Ovary (tissue), 9 donors: ENCODE measurements around the gene ZBTB24. TPM values are rescaled to one million over a fixed set of nuclear protein-coding genes. Genes with fewer than 3 reads are reported as not detected.

Experiments used
- DNase-seq, 5 donors: peaks; one replicate each; pipeline ENCODE4 v3.0.0-alpha.2; 2019 to 2020
- H3K27ac ChIP-seq, 2 donors: fragments of 200-600 bp; one replicate each; pipeline versions ENCODE4 v1.5.1 to v1.8.0; 2019 to 2022
- H3K27me3 ChIP-seq: fragments of 200-600 bp; one replicate; pipeline ENCODE4 v1.8.0; 2022
- H3K36me3 ChIP-seq: fragments of 200-600 bp; sonication (generic); one replicate; pipeline ENCODE4 v1.5.1; 2019
- H3K4me1 ChIP-seq: one replicate; pipeline ENCODE4 v1.8.1; 2013; ENCODE audit warnings: mild to moderate bottlenecking, moderate library complexity; ENCODE audit not compliant: insufficient read depth
- H3K4me3 ChIP-seq: fragments of 200-600 bp; sonication (generic); one replicate; pipeline ENCODE4 v1.5.1; 2017
- H3K9me3 ChIP-seq, 2 donors: fragments of 200-600 bp in 1 of 2; sonication (generic) in 1 of 2; one replicate each; pipeline versions ENCODE4 v1.5.1 to v1.8.1; 2013 to 2019; ENCODE audit warnings: mild to moderate bottlenecking in 1 of 2, moderate library complexity in 1 of 2
- EP300 ChIP-seq: sonication (generic); formaldehyde crosslinking; IDR thresholded peaks from one replicate; pipeline ENCODE4 v1.6.1; 2017; ENCODE audit warnings: antibody characterized with exemption
- POLR2A ChIP-seq: fragments of 450-650 bp; IDR thresholded peaks from one replicate; pipeline ENCODE4 v1.6.1; 2017; ENCODE audit warnings: antibody characterized with exemption, mild to moderate bottlenecking, moderate library complexity
- WGBS, 3 donors: extraction: QIAGEN DNeasy Blood & Tissue Kit in 1 of 3; methylation state at CpG; one replicate each; pipeline versions ENCODE4 v1.1.5 to v1.1.7; 2013 to 2017; 5-methylcytosine and 5-hydroxymethylcytosine counted together
- intact Hi-C, 4 donors: fragments of 100-400 bp; cut with DNase I; formaldehyde crosslinking; loops; one replicate each; pipeline versions ENCODE4 v1.11.0 to v1.15.1; 2022 to 2023
- polyA plus RNA-seq, 2 donors: library from polyadenylated mRNA; stranded (reverse); fragments of 200-250 nt in 1 of 2; fragments of 350-450 nt in 1 of 2; fragmentation: Illumina TruSeq in 1 of 2; extraction: RNeasy Lipid Tissue Mini Kit (QIAGEN cat#74804) in 1 of 2; gene quantifications; one replicate each; pipeline ENCODE4 v1.2.3, GENCODE V29; 2013 to 2014
- total RNA-seq, 7 donors: library from RNA; depleted of rRNA in 2 of 7; stranded (reverse); fragments of >200 nt in 2 of 7; fragmentation: NEBNext Ultra II Directional in 3 of 7; extraction: Animal tissue kit (Norgen Biotek cat#: 25700) in 3 of 7; gene quantifications; one replicate each; pipeline versions ENCODE4 v1.1.0 to v1.2.4, GENCODE V29; 2016 to 2023
- TF ChIP-seq, protein P1 (sequence below), 3 donors: fragments of 450-650 bp in 2 of 3; fragments of 200-600 bp in 1 of 3; IDR thresholded peaks; one replicate each; pipeline versions ENCODE4 v1.5.1 to v1.8.0; 2016 to 2022; ENCODE audit warnings: antibody characterized with exemption in 3 of 3, mild to moderate bottlenecking in 1 of 3
- donor health status: DM: no; HTN: no; CAD: no; lungs with moderate emphysema.
- donor health status: DM: no; HTN: no; CAD: no.
- donor health status: Bipolar disorder and iron deficiency.
- donor health status: DM: yes; HTN: yes; CAD: no.
- donor health status: DM: no; HTN: no; CAD: no.
- donor health status: DM: yes; HTN: yes; CAD: no.

The ZBTB24 gene
- total and polyA plus RNA-seq, 9 donors = 3.5 to 10.2 (median 6.2) TPM

DNA sequence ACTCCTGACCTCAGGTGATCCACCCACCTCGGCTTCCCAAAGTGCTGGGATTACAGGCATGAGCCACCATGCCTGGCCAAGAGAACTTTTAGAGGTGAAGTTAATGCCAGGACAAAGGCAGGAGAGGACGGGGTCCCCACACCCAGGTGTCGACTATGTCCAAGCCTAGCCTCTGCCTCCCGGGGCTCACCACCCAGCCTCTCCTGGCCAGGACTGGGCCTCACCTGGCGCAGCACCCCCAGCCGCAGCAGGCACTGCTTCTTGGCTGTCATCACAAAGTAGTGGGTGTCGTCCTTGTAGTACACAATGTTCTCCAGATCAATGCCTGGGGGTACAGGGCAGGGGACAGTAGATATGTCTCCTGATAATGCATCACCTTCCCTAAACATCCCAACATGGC, 31.6 kb downstream of the ZBTB24 start:
- 88 to 96% (median 94%) methylated on average over 7 of the region's 7 CpGs for WGBS, 3 donors
- intact Hi-C loops = no loop called here
- no peak for DNase-seq

GRCh38 chr6:109450801-109451200, 32.2 kb downstream of the ZBTB24 start:
- no peaks in the 10 kb centered on the region for H3K9me3 ChIP-seq
- no peak for DNase-seq
- WGBS, 3 donors = 79 to 87% (median 83%) methylated on average over 3 of the region's 3 CpGs
- TF ChIP-seq, protein P1, sequence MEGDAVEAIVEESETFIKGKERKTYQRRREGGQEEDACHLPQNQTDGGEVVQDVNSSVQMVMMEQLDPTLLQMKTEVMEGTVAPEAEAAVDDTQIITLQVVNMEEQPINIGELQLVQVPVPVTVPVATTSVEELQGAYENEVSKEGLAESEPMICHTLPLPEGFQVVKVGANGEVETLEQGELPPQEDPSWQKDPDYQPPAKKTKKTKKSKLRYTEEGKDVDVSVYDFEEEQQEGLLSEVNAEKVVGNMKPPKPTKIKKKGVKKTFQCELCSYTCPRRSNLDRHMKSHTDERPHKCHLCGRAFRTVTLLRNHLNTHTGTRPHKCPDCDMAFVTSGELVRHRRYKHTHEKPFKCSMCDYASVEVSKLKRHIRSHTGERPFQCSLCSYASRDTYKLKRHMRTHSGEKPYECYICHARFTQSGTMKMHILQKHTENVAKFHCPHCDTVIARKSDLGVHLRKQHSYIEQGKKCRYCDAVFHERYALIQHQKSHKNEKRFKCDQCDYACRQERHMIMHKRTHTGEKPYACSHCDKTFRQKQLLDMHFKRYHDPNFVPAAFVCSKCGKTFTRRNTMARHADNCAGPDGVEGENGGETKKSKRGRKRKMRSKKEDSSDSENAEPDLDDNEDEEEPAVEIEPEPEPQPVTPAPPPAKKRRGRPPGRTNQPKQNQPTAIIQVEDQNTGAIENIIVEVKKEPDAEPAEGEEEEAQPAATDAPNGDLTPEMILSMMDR (IDR thresholded peaks at IDR 0.05) = no peak
- no peak for TF ChIP-seq POLR2A
- TF ChIP-seq EP300 = no peak
- no peak overlapping the region for H3K27ac ChIP-seq
- intact Hi-C loops = no loop called here
- no peaks in the 10 kb centered on the region for H3K36me3 ChIP-seq
- H3K4me3 ChIP-seq = no peak overlapping the region
- H3K4me1 ChIP-seq = no peaks in the 10 kb centered on the region
- H3K27me3 ChIP-seq = no peaks in the 10 kb centered on the region

More for the DNA sequence above, 31.6 kb downstream of the ZBTB24 start:
- no peak for TF ChIP-seq POLR2A
- TF ChIP-seq, protein P1 (IDR thresholded peaks at IDR 0.05) = no peak
- TF ChIP-seq EP300 = no peak
- no peak overlapping the region for H3K4me3 ChIP-seq
- H3K27me3 ChIP-seq = no peaks in the 10 kb centered on the region
- peaks cover 3% of the 10 kb centered on the region for H3K4me1 ChIP-seq
- no peaks in the 10 kb centered on the region for H3K9me3 ChIP-seq
- H3K27ac ChIP-seq = no peak overlapping the region
- no peaks in the 10 kb centered on the region for H3K36me3 ChIP-seq

DNA sequence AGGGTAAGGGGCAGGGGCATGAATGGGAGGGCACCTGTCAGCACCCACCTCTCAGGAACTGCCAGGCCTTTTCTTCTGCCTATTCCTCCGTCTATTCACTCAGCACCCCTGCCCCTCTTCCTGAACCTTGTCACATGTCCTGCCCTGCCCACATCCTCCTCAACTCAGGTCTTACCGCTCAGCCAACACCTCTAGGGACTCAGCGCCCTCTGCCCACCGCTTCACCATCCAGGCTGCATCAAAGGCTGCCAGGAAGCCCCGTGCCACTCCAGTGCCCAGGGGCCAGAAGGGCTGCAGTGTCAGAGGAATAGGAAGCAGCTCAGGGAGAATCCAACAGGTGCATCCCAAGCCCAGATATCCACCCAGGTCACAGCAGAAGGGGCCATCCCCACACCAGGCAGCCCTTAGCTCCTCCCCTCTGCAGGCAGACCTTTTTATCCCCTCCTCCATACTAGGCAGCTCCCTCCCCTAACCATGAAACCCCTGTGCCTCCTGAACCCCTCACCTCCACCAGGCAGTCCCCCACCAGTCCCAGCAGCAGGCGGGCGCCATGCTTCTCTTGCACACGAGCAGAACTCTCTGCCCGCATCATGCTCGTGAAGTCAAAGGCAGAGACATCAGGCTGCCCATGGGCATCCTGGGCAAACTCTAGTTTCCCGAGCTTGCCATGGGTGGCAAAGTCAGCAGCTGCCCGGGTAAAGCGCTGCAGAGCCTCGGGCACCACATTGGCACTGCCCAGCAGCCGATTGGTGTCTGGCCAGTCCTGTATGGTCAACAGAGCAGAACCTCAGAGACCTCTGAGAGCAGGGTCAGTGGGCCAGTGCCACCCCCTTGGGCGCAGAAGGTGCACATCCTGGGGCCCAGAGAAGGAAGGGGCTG, 33.0 kb downstream of the ZBTB24 start:
- TF ChIP-seq, protein P1 (IDR thresholded peaks at IDR 0.05) = no peak
- TF ChIP-seq EP300 = no peak
- no peak for TF ChIP-seq POLR2A
- WGBS, 3 donors = 86 to 89% (median 86%) methylated on average over 16 of the region's 16 CpGs
- no peak for DNase-seq
- Histone ChIP-seq H3K4me3 (no peak overlapping the region), H3K9me3 (no peaks in the 10 kb centered on the region), H3K27me3 (no peaks in the 10 kb centered on the region), H3K4me1 (no peaks in the 10 kb centered on the region), H3K36me3 (no peaks in the 10 kb centered on the region), H3K27ac (no peak overlapping the region)
- intact Hi-C loops = no loop called here

GRCh38 chr6:109449064-109449794, 33.8 kb downstream of the ZBTB24 start:
- no peak for DNase-seq
- H3K4me3 ChIP-seq = no peak overlapping the region
- H3K27ac ChIP-seq = no peak overlapping the region
- H3K4me1 ChIP-seq = no peaks in the 10 kb centered on the region
- no peaks in the 10 kb centered on the region for H3K36me3 ChIP-seq
- TF ChIP-seq POLR2A (no peak), EP300 (no peak)
- TF ChIP-seq, protein P1 (IDR thresholded peaks at IDR 0.05) = no peak
- 67 to 77% (median 74%) methylated on average over 19 of the region's 19 CpGs for WGBS, 3 donors
- no peaks in the 10 kb centered on the region for H3K9me3 ChIP-seq
- no peaks in the 10 kb centered on the region for H3K27me3 ChIP-seq
- intact Hi-C loops = no loop called here
